ENCODE measurements around the gene KCNQ4.

The KCNQ4 gene

GRCh38 chr1:40857737-40858136 lies 74.2 kb downstream of the KCNQ4 start:
- TF ChIP-seq NFRKB (IDR thresholded peaks at IDR 0.05) (no peak), TARDBP (IDR thresholded peaks at IDR 0.05) (no peak), HDGF (IDR thresholded peaks at IDR 0.05; ENCODE audit: borderline replicate concordance) (no peak), SUZ12 (IDR thresholded peaks at IDR 0.05) (no peak), FOXK2 (IDR thresholded peaks at IDR 0.05) (no peak), ZNF384 (IDR thresholded peaks at IDR 0.05) (no peak), L3MBTL2 (conservative IDR thresholded peaks at IDR 0.05) (no peak), BHLHE40 (IDR thresholded peaks at IDR 0.05; ENCODE audit: borderline replicate concordance) (no peak), FOXM1 (IDR thresholded peaks at IDR 0.05; ENCODE audit: borderline replicate concordance) (no peak), CTBP1 (IDR thresholded peaks at IDR 0.05; ENCODE audit: borderline replicate concordance) (no peak), SP1 (IDR thresholded peaks at IDR 0.05) (no peak), LEF1 (IDR thresholded peaks at IDR 0.05; ENCODE audit: borderline replicate concordance) (no peak), FOXA1 (IDR thresholded peaks at IDR 0.05) (no peak), ARNT (IDR thresholded peaks at IDR 0.05) (no peak), ELF4 (IDR thresholded peaks at IDR 0.05) (no peak)
- TF ChIP-seq, protein P1, sequence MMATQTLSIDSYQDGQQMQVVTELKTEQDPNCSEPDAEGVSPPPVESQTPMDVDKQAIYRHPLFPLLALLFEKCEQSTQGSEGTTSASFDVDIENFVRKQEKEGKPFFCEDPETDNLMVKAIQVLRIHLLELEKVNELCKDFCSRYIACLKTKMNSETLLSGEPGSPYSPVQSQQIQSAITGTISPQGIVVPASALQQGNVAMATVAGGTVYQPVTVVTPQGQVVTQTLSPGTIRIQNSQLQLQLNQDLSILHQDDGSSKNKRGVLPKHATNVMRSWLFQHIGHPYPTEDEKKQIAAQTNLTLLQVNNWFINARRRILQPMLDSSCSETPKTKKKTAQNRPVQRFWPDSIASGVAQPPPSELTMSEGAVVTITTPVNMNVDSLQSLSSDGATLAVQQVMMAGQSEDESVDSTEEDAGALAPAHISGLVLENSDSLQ (IDR thresholded peaks at IDR 0.05): no peak
- no peak for DNase-seq (ENCODE audit: extremely low spot score)
- ChIA-PET CTCF (no interaction called here), POLR2A (no interaction called here)

- ChIA-PET CTCF (interaction anchor here (0.5 to 1.7 kb wide), 5 partner anchors 8 to 122 kb away, joined by 3 to 4 read pairs (median 3); no protein-coding TSS in a partner anchor), POLR2A (no interaction called here)
- no peak for TF ChIP-seq ARNT (IDR thresholded peaks at IDR 0.05)
- TF ChIP-seq L3MBTL2 (conservative IDR thresholded peaks at IDR 0.05): no peak
- no peak for TF ChIP-seq CTBP1 (IDR thresholded peaks at IDR 0.05; ENCODE audit: borderline replicate concordance)
- TF ChIP-seq FOXA1 (IDR thresholded peaks at IDR 0.05): no peak
- TF ChIP-seq TARDBP (IDR thresholded peaks at IDR 0.05): no peak
- no peak for TF ChIP-seq SP1 (IDR thresholded peaks at IDR 0.05)
- TF ChIP-seq FOXK2 (IDR thresholded peaks at IDR 0.05): no peak
- no peak for TF ChIP-seq NFRKB (IDR thresholded peaks at IDR 0.05)
- DNase-seq (ENCODE audit: extremely low spot score): no peak
Observed at GRCh38 chr1:40858856-40859416, 75.3 kb downstream of the KCNQ4 start.

GRCh38 chr1:40860706-40861223 lies 77.2 kb downstream of the KCNQ4 start:
- ChIA-PET CTCF (interaction anchor here (1.7 kb wide), 2 partner anchors 10 to 88 kb away, joined by 4 read pairs; no protein-coding TSS in a partner anchor), POLR2A (interaction anchor here (1.8 kb wide), 1 partner anchor 7 kb away, joined by 13 read pairs; no protein-coding TSS in a partner anchor)
- TF ChIP-seq HDGF (IDR thresholded peaks at IDR 0.05; ENCODE audit: borderline replicate concordance) (no peak), TARDBP (IDR thresholded peaks at IDR 0.05) (no peak), L3MBTL2 (conservative IDR thresholded peaks at IDR 0.05) (no peak), CTBP1 (IDR thresholded peaks at IDR 0.05; ENCODE audit: borderline replicate concordance) (no peak), BHLHE40 (IDR thresholded peaks at IDR 0.05; ENCODE audit: borderline replicate concordance) (no peak), SP1 (IDR thresholded peaks at IDR 0.05) (no peak), FOXA1 (IDR thresholded peaks at IDR 0.05) (no peak)
- no peak for DNase-seq (ENCODE audit: extremely low spot score)

DNA sequence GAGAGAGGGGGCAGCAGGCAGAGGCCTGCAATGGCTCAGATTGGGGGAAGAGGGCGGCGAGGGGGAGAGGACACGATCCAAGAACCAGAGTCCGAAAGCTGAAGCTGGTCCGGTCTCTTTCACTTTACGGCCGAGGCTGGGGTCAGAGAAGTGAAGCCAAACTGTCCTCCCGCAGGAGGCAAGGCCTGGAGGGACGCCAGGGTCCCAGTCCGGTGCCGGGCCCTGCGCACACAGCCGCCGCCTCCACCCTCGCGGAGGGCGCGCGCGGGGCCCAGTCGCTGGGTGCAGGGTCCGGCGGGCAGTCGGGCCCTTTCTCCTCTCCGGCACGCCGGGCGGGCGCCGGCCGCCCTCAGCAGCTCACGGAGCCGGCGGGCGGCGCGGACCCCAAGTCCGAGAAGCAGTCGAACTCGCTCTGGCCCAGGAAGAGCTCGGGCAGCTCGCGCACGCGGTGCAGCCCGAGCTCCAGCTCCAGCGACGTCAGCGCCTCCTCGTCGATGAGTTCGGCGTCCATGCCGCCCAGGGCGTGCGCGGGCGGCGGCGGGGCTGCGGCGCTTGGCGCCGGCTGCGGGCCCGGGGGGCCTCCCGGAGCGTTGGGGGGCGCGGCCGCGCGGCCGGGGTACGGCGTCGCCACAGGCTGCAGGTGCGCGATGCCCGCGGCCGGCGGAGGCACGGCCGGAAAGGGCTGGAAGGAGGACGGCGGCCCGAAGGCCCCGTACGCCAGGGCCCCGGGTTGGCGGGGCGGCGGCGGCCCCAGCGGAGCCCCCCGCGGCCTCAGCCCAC lies 77.8 kb downstream of the KCNQ4 start:
- POLR2A ChIA-PET: interaction anchor here (0.6 to 1.8 kb wide), 6 partner anchors 8 to 330 kb away, joined by 3 to 13 read pairs (median 4); partner anchors contain the start of genes NFYC and ZNF684
- CTCF ChIA-PET: interaction anchor here (1.7 kb wide), 1 partner anchor 11 kb away, joined by 4 read pairs; no protein-coding TSS in a partner anchor
- TF ChIP-seq HDGF (IDR thresholded peaks at IDR 0.05; ENCODE audit: borderline replicate concordance): no peak
- no peak for TF ChIP-seq ZNF384 (IDR thresholded peaks at IDR 0.05)
- no peak for TF ChIP-seq SP1 (IDR thresholded peaks at IDR 0.05)
- TF ChIP-seq, protein P1 (IDR thresholded peaks at IDR 0.05): no peak
- no peak for TF ChIP-seq LEF1 (IDR thresholded peaks at IDR 0.05; ENCODE audit: borderline replicate concordance)
- no peak for TF ChIP-seq FOXK2 (IDR thresholded peaks at IDR 0.05)
- TF ChIP-seq ELF4 (IDR thresholded peaks at IDR 0.05): no peak
- no peak for TF ChIP-seq CTBP1 (IDR thresholded peaks at IDR 0.05; ENCODE audit: borderline replicate concordance)
- TF ChIP-seq FOXM1 (IDR thresholded peaks at IDR 0.05; ENCODE audit: borderline replicate concordance): no peak
- TF ChIP-seq ARNT (IDR thresholded peaks at IDR 0.05): no peak
- DNase-seq (ENCODE audit: extremely low spot score): no peak

- TF ChIP-seq CTBP1 (IDR thresholded peaks at IDR 0.05; ENCODE audit: borderline replicate concordance) (no peak), LEF1 (IDR thresholded peaks at IDR 0.05; ENCODE audit: borderline replicate concordance) (no peak; the same call in 1 of the 2 replicates), BHLHE40 (IDR thresholded peaks at IDR 0.05; ENCODE audit: borderline replicate concordance) (no peak), NFRKB (IDR thresholded peaks at IDR 0.05) (no peak), FOXK2 (IDR thresholded peaks at IDR 0.05) (no peak), TARDBP (IDR thresholded peaks at IDR 0.05) (no peak), ARNT (IDR thresholded peaks at IDR 0.05) (no peak), FOXA1 (IDR thresholded peaks at IDR 0.05) (no peak), ELF4 (IDR thresholded peaks at IDR 0.05) (no peak), SUZ12 (IDR thresholded peaks at IDR 0.05) (no peak), L3MBTL2 (conservative IDR thresholded peaks at IDR 0.05) (no peak), SP1 (IDR thresholded peaks at IDR 0.05) (no peak), ZNF384 (IDR thresholded peaks at IDR 0.05) (no peak), HDGF (IDR thresholded peaks at IDR 0.05; ENCODE audit: borderline replicate concordance) (no peak)
- POLR2A ChIA-PET: interaction anchor here (0.6 to 1.8 kb wide), 16 partner anchors 9 to 331 kb away, joined by 3 to 13 read pairs (median 4); partner anchors contain the start of genes CTPS1, NFYC and ZNF684
- CTCF ChIA-PET: interaction anchor here (0.6 to 1.7 kb wide), 5 partner anchors 12 to 350 kb away, joined by 3 to 10 read pairs (median 4); no protein-coding TSS in a partner anchor
- DNase-seq (ENCODE audit: extremely low spot score): peak; percentile 93
Observed at GRCh38 chr1:40862008-40862863, 78.6 kb downstream of the KCNQ4 start, which contains the start of gene CITED4. Gene CITED4, minus strand, starts transcription at chr1:40862363. Its CDS starts 236 bp downstream, at chr1:40862127.

All from HEK293T (cell line).